C4-2B (cell line): ENCODE data around the gene GJA3.

Experiments
- H3K27ac ChIP-seq: fragments of 450-650 bp; 2 replicates; pipeline ENCODE4 v1.5.1; 2017
- CTCF ChIP-seq: fragments of 450-650 bp; conservative IDR thresholded peaks from 2 replicates; pipeline ENCODE4 v1.5.1; 2017; ENCODE audit warnings: mild to moderate bottlenecking
- ZFX ChIP-seq: fragments of 450-650 bp; IDR thresholded peaks from 2 replicates; pipeline ENCODE4 v1.6.1; 2017

GJA3 gene

GRCh38 chr13:20125129-20125782 lies 35.6 kb downstream of the GJA3 start:
- no peak overlapping the region for H3K27ac ChIP-seq
- TF ChIP-seq ZFX (no peak), CTCF (no peak)

- TF ChIP-seq ZFX (no peak), CTCF (no peak)
- H3K27ac ChIP-seq: no peak overlapping the region
Observed at GRCh38 chr13:20124303-20124702, 36.5 kb downstream of the GJA3 start.

- TF ChIP-seq ZFX (no peak), CTCF (no peak)
- H3K27ac ChIP-seq: no peak overlapping the region
Observed at GRCh38 chr13:20121159-20121525, 39.7 kb downstream of the GJA3 start.

- TF ChIP-seq CTCF (no peak), ZFX (no peak)
- no peak overlapping the region for H3K27ac ChIP-seq
Observed at GRCh38 chr13:20119960-20120359, 40.9 kb downstream of the GJA3 start.

GRCh38 chr13:20118268-20119140 lies 42.3 kb downstream of the GJA3 start:
- H3K27ac ChIP-seq: no peak overlapping the region

GRCh38 chr13:20116213-20116612 lies 44.6 kb downstream of the GJA3 start:
- H3K27ac ChIP-seq: no peak overlapping the region
- TF ChIP-seq CTCF (no peak), ZFX (no peak)

More at GRCh38 chr13:20118268-20119140, 42.3 kb downstream of the GJA3 start:
- TF ChIP-seq CTCF (no peak), ZFX (no peak)

GRCh38 chr13:20114066-20114610 lies 46.7 kb downstream of the GJA3 start:
- no peak overlapping the region for H3K27ac ChIP-seq
- TF ChIP-seq ZFX: no peak
- no peak for TF ChIP-seq CTCF
